Fibroblast of pulmonary artery (primary cell): ENCODE results near the gene PKP1.

Experiments
- DNase-seq: peaks from one replicate; pipeline ENCODE4 v3.0.0-alpha.2; 2010; ENCODE audit warnings: low read depth
- H3K4me3 ChIP-seq: replicated peaks from 2 replicates; pipeline ENCODE4 v1.5.1; 2011; ENCODE audit warnings: low read depth, mild to moderate bottlenecking, control low read depth, low read length, moderate library complexity
- TF ChIP-seq, protein P1 (sequence below): IDR thresholded peaks from 2 replicates; pipeline ENCODE4 v1.5.1; 2011; ENCODE audit warnings: mild to moderate bottlenecking, control low read depth, low read length, inconsistent platforms; ENCODE audit errors: missing control alignments

Gene PKP1

DNA sequence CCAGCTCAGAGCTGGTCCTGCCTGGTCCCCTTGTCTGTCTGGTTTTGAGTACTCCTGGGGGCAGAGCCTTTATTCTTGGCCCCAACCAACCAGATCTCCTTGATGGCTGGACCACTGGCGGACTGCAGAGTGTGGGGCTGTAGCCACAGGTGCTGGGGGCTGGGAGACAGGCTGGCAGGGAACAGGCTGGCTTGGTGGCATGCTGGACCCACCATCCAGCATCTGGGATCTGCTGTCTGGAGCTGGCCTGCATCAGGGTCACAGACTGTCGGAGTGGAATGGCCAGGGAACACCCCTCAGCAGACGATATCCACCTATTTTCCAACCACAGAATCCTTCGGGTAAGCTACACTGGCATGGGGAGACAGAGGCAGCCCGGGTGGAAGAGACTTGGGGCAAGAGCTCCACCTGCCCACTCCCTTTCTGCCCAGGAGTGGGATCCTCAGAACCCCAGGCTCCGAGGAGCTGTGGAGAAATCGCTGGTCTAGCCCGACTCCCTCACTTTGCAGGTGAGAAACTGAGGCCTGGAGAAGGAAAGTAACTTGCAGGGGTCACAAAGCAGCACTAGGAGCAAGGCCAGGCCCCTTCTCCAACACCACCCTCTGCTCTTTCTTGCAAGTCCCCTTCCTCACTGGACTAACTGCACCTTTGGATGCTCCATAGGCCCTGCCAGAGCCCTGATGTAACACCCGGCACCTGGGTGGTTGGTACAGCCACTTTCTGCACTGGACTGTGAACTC lies 53.6 kb downstream of the PKP1 start:
- H3K4me3 ChIP-seq, result no peak overlapping the region
- TF ChIP-seq, protein P1, sequence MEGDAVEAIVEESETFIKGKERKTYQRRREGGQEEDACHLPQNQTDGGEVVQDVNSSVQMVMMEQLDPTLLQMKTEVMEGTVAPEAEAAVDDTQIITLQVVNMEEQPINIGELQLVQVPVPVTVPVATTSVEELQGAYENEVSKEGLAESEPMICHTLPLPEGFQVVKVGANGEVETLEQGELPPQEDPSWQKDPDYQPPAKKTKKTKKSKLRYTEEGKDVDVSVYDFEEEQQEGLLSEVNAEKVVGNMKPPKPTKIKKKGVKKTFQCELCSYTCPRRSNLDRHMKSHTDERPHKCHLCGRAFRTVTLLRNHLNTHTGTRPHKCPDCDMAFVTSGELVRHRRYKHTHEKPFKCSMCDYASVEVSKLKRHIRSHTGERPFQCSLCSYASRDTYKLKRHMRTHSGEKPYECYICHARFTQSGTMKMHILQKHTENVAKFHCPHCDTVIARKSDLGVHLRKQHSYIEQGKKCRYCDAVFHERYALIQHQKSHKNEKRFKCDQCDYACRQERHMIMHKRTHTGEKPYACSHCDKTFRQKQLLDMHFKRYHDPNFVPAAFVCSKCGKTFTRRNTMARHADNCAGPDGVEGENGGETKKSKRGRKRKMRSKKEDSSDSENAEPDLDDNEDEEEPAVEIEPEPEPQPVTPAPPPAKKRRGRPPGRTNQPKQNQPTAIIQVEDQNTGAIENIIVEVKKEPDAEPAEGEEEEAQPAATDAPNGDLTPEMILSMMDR, result no peak
- no peak for DNase-seq

DNA sequence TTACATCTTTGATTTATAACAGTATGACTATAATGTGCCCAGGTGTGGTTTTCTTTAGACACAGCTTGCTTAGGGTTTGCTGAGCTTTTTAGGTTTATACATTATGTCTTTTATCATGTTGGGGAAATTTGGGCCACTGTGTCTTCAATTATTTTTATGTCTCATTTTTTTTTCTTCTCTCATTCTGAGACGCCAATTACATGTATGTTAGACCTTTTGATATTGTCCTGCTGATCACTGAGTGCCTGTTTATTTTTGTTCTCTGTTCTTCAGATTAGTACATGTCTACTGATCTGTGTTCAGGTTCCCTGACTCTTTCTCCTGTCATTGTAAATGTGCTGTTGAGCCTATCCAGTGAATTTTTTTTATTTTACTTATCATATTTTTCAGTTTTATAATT lies 58.1 kb downstream of the PKP1 start:
- H3K4me3 ChIP-seq, result no peak overlapping the region
- TF ChIP-seq, protein P1, result no peak
- no peak for DNase-seq

DNA sequence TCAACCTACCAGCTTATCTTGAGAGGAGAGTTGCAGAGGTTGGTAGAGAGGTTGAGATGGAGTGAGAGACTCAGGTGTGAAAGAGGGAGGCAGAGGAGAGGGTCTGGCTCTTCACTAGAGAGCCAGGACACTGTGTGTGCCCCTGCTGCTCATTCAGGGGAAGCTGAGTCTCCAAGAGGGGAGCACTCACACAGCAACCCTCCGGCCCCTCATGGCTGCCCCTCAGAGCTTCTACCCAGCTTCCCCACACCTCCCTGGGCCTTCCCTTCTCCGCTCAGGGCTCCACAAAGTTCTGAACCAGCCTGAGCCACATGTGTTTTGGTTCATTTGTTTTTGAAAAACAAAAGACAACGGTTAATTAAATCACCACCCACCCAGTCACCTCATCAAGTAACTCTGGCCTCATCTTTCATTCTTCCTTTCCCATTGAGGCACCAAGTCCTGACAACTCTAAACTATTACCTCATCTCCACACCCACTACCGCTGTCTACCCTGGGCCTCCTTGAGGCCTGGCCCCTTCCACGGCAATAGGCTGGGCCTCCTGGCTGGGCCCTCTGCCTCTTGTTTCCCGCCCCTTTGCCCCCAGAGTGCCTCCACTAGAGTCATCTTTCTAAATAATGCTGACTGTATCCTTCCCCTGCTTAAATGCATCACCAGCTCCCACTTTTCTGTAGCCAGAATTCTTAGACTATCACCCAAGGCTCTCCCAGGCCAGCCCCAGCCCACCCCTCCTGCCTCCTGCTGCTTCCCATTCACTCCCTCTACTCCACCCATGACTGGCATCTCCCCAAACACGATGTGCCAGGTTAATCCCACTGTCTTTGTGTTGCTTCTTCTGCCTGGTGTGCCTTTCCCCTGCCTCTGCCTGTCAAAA lies 61.1 kb downstream of the PKP1 start:
- no peak for DNase-seq
- H3K4me3 ChIP-seq, result no peak overlapping the region
- TF ChIP-seq, protein P1, result no peak

DNA sequence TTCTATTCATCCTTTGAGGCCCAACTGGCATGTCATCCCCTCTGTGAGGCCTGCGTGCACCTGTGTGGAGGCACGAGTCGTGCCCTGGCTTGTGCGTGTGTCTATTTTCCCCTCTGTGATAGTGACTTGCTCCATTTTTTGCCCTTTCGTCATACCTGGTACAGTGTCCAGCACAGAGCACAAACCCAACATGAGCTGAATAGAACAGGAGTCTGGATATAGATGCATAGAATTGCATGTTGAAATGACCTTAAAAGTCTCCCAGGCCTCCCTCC lies 61.7 kb downstream of the PKP1 start:
- TF ChIP-seq, protein P1, result no peak
- no peak overlapping the region for H3K4me3 ChIP-seq
- DNase-seq, result no peak

DNA sequence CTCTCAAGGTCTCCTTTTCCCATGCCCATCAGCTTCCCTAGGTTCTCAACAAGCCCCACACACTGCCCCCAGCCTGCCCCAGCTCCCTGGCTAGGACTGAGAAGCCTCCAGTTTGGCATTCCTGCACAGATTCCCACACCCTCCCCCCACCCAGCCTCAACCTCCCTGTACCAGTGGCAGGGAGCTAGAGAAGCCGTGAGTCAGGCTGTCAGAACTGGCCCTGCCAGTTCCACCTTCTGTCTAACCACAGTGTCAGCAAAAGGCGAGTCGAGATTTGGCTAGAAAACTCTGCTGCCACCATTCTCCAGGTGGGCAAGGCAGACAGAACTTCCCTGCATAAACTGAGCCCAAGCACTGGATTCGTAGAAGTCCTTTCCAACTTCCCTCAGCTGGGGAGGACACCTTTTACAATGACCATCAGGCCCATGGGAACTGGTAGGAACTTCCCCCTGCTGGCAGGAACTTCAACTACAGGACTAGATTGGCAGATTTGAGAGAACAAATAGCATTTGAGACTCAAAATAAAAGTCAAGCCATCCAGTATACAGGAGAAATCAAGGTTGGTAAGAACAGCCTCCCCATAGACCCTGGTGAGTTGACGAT lies 63.1 kb downstream of the PKP1 start:
- no peak overlapping the region for H3K4me3 ChIP-seq
- TF ChIP-seq, protein P1, result peak; percentile 84
- peak; percentile 67 for DNase-seq

DNA sequence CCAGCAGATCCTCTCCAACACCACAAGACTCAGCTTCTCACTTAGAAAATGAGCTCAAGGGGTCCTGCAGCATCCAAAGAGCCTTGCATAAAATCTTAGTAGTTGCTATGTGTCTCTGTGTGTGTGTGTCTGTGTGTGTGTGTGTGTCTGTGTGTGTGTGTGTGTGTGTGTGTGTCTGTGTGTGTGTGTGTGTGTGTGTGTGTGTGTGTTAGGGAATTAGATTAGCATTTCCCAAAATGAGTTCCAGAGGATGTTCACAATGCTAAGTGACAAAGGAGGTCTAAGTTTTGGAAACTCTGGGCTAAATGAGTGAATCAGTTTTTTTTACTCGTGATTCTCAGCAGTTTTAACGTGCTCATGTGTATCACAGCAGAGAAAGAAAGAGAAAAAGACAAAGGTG lies 63.7 kb downstream of the PKP1 start:
- H3K4me3 ChIP-seq, result no peak overlapping the region
- TF ChIP-seq, protein P1, result no peak
- DNase-seq, result no peak
